ENCODE data around the gene MISP. TPM values are rescaled to one million over a fixed set of nuclear protein-coding genes. Genes with fewer than 3 reads are reported as not detected.

MISP gene
- total and polyA plus RNA-seq, 2 of the 13 experiments (the other 11 are each of a cell fraction or from before 2014, with no cell fraction given) = 0.67 to 1.3 TPM

- TF ChIP-seq ARID4A (CRISPR knock-in tag; IDR thresholded peaks at IDR 0.05; ENCODE audit: borderline replicate concordance) (peak; percentile 48; the same call in 1 of the 2 replicates), SP1 (IDR thresholded peaks at IDR 0.05) (no peak), SP1 (CRISPR knock-in tag; IDR thresholded peaks at IDR 0.05) (peak; percentile 86), PPARG (CRISPR knock-in tag; conservative IDR thresholded peaks at IDR 0.05) (no peak), CC2D1A (CRISPR knock-in tag; IDR thresholded peaks at IDR 0.05) (no peak), REPIN1 (CRISPR knock-in tag; IDR thresholded peaks at IDR 0.05; ENCODE audit: borderline replicate concordance, low read depth) (peak; percentile 49; the same call in 1 of the 2 replicates), RARA (CRISPR knock-in tag; IDR thresholded peaks at IDR 0.05) (peak; percentile 51; the same call in 1 of the 2 replicates), CBX1 (IDR thresholded peaks at IDR 0.05; ENCODE audit: low read depth) (peak; percentile 75), THAP11 (CRISPR knock-in tag; IDR thresholded peaks at IDR 0.05) (peak; percentile 38), HIC2 (CRISPR knock-in tag; IDR thresholded peaks at IDR 0.05; ENCODE audit: low read depth) (0 out of 2 replicates have a peak, but pooled peaks have one; percentile 22), TBX2 (CRISPR knock-in tag; IDR thresholded peaks at IDR 0.05; ENCODE audit: borderline replicate concordance) (0 out of 2 replicates have a peak, but pooled peaks have one; percentile 17), HMGXB4 (CRISPR knock-in tag; IDR thresholded peaks at IDR 0.05; ENCODE audit: borderline replicate concordance in 1 of 2, low read depth in 1 of 2) (peak; percentile 26 to 66; a peak in 2 of 4 replicates), HOXA5 (CRISPR knock-in tag; IDR thresholded peaks at IDR 0.05) (no peak), ZSCAN9 (CRISPR knock-in tag; IDR thresholded peaks at IDR 0.05; ENCODE audit: borderline replicate concordance) (0 out of 2 replicates have a peak, but pooled peaks have one; percentile 60), SUZ12 (IDR thresholded peaks at IDR 0.05; ENCODE audit: low read depth, low read length) (no peak), HOXD1 (CRISPR knock-in tag; IDR thresholded peaks at IDR 0.05) (0 out of 2 replicates have a peak, but pooled peaks have one; percentile 38), MXI1 (IDR thresholded peaks at IDR 0.05; ENCODE audit: borderline replicate concordance, low read depth, low read length) (peak; percentile 73; the same call in 1 of the 3 replicates), CERS6 (CRISPR knock-in tag; IDR thresholded peaks at IDR 0.05) (no peak), SPEN (CRISPR knock-in tag; IDR thresholded peaks at IDR 0.05; ENCODE audit: low read depth) (no peak), MLX (CRISPR knock-in tag; IDR thresholded peaks at IDR 0.05) (no peak)
Measured at GRCh38 chr19:703651-704446, 47.1 kb upstream of the MISP start (continued).

All from HepG2 (cell line).